ENCODE data around the gene CCIN. TPM values are rescaled to one million over a fixed set of nuclear protein-coding genes. Genes with fewer than 3 reads are reported as not detected.

The CCIN gene
- total RNA-seq, 2 donors from 2014 or later = 1.6 to 2.3 TPM

DNA sequence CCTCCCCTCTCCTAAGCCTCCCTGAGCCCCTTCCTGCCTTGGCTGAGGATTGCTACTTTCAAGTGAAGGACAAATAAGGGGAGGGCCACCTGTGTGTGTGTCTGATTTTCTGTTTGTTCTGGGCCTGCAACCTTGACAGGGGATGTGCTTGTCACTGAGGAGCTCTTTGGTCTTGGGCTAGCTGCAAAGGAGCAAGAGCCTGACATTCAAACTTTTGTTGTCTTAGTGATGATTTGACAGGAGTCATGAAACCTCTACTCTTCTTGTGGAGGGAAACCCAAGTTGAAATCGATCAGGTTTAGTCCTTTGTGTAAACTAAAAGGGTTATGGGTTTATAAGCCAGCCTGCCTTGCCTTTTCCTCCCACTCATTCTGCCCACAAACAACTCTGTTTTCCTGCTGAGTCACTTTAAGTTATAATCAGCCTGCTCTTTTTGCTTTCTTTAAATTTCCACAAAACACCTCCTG, 38.4 kb downstream of the CCIN start:
- DNase-seq (ENCODE audit: low spot score) (no peak), ATAC-seq (ENCODE audit: insufficient number of reproducible peaks, low FRiP score, low read depth) (no peak)
- Histone ChIP-seq H3K4me3 (no peak overlapping the region), H3K27me3 (replicated peaks; ENCODE audit: insufficient read depth) (no peaks in the 10 kb centered on the region), H3K36me3 (peaks cover 40% of the 10 kb centered on the region), H3K4me1 (ENCODE audit: control insufficient read depth in 1 of 2, low read depth in 2 of 2) (peaks cover 28 to 52% of the 10 kb centered on the region in 2 donors), H3K27ac (peak overlapping the region; percentile 43 to 71), H3K9me3 (no peaks in the 10 kb centered on the region)
- TF ChIP-seq, protein P1, sequence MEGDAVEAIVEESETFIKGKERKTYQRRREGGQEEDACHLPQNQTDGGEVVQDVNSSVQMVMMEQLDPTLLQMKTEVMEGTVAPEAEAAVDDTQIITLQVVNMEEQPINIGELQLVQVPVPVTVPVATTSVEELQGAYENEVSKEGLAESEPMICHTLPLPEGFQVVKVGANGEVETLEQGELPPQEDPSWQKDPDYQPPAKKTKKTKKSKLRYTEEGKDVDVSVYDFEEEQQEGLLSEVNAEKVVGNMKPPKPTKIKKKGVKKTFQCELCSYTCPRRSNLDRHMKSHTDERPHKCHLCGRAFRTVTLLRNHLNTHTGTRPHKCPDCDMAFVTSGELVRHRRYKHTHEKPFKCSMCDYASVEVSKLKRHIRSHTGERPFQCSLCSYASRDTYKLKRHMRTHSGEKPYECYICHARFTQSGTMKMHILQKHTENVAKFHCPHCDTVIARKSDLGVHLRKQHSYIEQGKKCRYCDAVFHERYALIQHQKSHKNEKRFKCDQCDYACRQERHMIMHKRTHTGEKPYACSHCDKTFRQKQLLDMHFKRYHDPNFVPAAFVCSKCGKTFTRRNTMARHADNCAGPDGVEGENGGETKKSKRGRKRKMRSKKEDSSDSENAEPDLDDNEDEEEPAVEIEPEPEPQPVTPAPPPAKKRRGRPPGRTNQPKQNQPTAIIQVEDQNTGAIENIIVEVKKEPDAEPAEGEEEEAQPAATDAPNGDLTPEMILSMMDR (IDR thresholded peaks at IDR 0.05) = no peak

DNA sequence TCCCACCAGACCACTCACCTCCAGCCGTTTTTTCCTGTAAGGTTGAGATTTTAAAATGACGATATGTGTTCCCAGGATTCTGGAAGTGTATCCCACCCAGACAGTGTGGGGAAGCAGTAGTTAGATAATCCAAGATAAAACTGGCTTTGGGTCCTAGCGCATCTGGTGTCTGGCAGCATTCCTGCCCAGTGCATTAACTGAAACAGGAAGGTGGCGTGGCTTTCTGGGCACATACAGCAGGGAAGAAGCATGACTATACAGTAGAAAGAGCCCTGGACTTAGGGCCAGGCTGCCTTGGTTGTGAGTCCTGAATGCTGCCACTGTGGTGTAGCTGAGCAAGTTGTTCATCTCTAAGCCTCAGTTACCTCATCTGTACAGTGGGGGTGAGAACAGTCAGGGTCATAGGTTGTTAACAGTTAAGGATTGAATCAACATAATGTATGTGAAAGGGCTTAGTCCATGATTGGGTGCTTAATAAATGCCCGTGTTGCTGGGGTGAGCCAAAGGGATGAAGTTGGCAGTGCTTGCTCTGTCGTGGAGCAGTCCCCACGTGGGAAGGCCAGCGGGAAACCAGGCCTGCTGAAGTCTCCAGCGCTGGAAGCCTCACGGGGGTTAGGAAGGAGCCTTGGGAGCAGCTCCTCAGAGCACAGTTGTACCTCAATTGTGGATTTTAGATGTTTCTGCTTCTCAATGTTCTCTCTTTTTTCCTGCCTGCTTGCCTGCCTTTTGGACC, 39.5 kb downstream of the CCIN start:
- H3K27ac ChIP-seq = peak overlapping the region; percentile 43 to 71
- no peaks in the 10 kb centered on the region for H3K9me3 ChIP-seq
- no peak for DNase-seq (ENCODE audit: low spot score)
- ATAC-seq (ENCODE audit: insufficient number of reproducible peaks, low FRiP score, low read depth) = no peak
- no peaks in the 10 kb centered on the region for H3K27me3 ChIP-seq (replicated peaks; ENCODE audit: insufficient read depth)
- no peak overlapping the region for H3K4me3 ChIP-seq
- peaks cover 30% of the 10 kb centered on the region for H3K36me3 ChIP-seq
- H3K4me1 ChIP-seq (ENCODE audit: control insufficient read depth in 1 of 2, low read depth in 2 of 2) = peaks cover 28 to 60% of the 10 kb centered on the region in 2 donors
- TF ChIP-seq, protein P1 (IDR thresholded peaks at IDR 0.05) = no peak

DNA sequence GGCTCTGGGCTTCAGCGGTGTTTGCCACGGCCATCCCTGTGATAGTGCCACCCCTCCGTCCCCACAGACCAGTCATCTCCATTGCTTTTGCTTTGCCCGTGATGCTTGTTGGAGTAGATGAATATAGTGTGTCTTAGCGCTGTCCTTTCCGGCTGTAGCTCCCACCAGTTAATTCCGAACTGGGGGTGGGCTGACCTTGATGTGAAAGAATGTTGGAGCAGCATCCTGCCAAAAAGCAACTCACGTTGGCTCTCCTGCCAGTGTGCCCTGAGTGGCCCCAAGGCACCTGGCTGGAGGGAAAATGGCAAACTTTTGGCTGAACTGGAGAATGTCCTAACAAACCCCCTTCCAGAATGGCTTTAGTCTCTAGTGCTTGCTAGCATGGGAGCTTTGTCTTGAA, 41.5 kb downstream of the CCIN start:
- no peaks in the 10 kb centered on the region for H3K27me3 ChIP-seq (replicated peaks; ENCODE audit: insufficient read depth)
- H3K9me3 ChIP-seq = no peaks in the 10 kb centered on the region
- peak overlapping the region in 1 of 2 donors; percentile 25 for H3K27ac ChIP-seq
- H3K36me3 ChIP-seq = peaks cover 9% of the 10 kb centered on the region
- ATAC-seq (ENCODE audit: insufficient number of reproducible peaks, low FRiP score, low read depth) (no peak), DNase-seq (ENCODE audit: low spot score) (no peak)
- H3K4me1 ChIP-seq (ENCODE audit: control insufficient read depth in 1 of 2, low read depth in 2 of 2) = peaks cover 31 to 79% of the 10 kb centered on the region in 2 donors
- H3K4me3 ChIP-seq = no peak overlapping the region
- TF ChIP-seq, protein P1 (IDR thresholded peaks at IDR 0.05) = no peak

DNA sequence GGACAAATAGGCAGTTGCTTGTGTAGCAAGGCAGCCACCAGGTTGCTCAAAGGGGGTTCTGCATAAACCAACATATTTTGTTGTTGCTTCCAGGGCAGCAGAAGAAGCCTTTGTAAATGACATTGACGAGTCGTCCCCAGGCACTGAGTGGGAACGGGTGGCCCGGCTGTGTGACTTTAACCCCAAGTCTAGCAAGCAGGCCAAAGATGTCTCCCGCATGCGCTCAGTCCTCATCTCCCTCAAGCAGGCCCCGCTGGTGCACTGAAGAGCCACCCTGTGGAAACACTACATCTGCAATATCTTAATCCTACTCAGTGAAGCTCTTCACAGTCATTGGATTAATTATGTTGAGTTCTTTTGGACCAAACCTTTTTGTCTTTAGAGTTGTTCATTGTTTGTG, 42.3 kb downstream of the CCIN start:
- Histone ChIP-seq H3K36me3 (peaks cover 4% of the 10 kb centered on the region), H3K4me3 (no peak overlapping the region), H3K4me1 (ENCODE audit: control insufficient read depth in 1 of 2, low read depth in 2 of 2) (peaks cover 31 to 79% of the 10 kb centered on the region in 2 donors), H3K27me3 (replicated peaks; ENCODE audit: insufficient read depth) (no peaks in the 10 kb centered on the region), H3K27ac (no peak overlapping the region), H3K9me3 (no peaks in the 10 kb centered on the region)
- DNase-seq (ENCODE audit: low spot score) (no peak), ATAC-seq (ENCODE audit: insufficient number of reproducible peaks, low FRiP score, low read depth) (no peak)
- TF ChIP-seq, protein P1 (IDR thresholded peaks at IDR 0.05) = no peak

DNA sequence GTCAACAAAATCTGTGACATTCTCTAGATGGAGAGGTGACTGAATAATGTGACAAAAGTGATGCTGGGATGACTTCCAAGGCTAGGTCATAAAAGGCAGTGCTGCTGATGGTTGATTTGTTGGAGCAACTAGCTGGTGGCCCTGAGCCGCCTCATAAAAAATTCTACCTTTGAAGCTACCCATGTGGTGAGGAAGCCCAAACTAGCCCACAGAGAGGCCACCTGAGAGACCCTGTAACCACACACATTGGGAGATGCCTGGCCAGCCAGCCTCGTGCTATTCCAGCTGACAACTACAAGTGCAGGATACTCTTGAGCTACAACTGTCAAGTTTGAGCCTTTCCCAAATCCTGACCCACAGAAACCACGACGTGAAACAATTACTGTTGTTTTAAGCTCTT, 44.2 kb downstream of the CCIN start:
- ATAC-seq (ENCODE audit: insufficient number of reproducible peaks, low FRiP score, low read depth) (no peak), DNase-seq (ENCODE audit: low spot score) (no peak)
- Histone ChIP-seq H3K36me3 (peaks cover 20% of the 10 kb centered on the region), H3K27ac (peak overlapping the region in 1 of 2 donors; percentile 10), H3K4me1 (ENCODE audit: control insufficient read depth in 1 of 2, low read depth in 2 of 2) (peaks cover 16 to 67% of the 10 kb centered on the region in 2 donors), H3K9me3 (no peaks in the 10 kb centered on the region), H3K4me3 (no peak overlapping the region), H3K27me3 (replicated peaks; ENCODE audit: insufficient read depth) (no peaks in the 10 kb centered on the region)
- TF ChIP-seq, protein P1 (IDR thresholded peaks at IDR 0.05) = no peak
